ENCODE results near the gene THSD7A.

The THSD7A gene

GRCh38 chr7:11591055-11591633, 240.9 kb downstream of the THSD7A start:
- H3K4me3 ChIP-seq (ENCODE audit: low read depth, low read length): no peak overlapping the region
- no peak for TF ChIP-seq CTCF (IDR thresholded peaks at IDR 0.05; ENCODE audit: control insufficient read depth, extremely low read depth, insufficient read depth)
- no peak for DNase-seq (ENCODE audit: low read depth)

- H3K4me3 ChIP-seq (ENCODE audit: low read depth, low read length): no peak overlapping the region
- DNase-seq (ENCODE audit: low read depth): no peak
- no peak for TF ChIP-seq CTCF (IDR thresholded peaks at IDR 0.05; ENCODE audit: control insufficient read depth, extremely low read depth, insufficient read depth)
Observed at GRCh38 chr7:11589251-11589650, 242.7 kb downstream of the THSD7A start.

- TF ChIP-seq CTCF (IDR thresholded peaks at IDR 0.05; ENCODE audit: control insufficient read depth, extremely low read depth, insufficient read depth): no peak
- no peak for DNase-seq (ENCODE audit: low read depth)
- no peak overlapping the region for H3K4me3 ChIP-seq (ENCODE audit: low read depth, low read length)
Observed at GRCh38 chr7:11587814-11588213, 244.2 kb downstream of the THSD7A start.

GRCh38 chr7:11587048-11587447, 244.9 kb downstream of the THSD7A start:
- no peak overlapping the region for H3K4me3 ChIP-seq (ENCODE audit: low read depth, low read length)
- no peak for DNase-seq (ENCODE audit: low read depth)
- TF ChIP-seq CTCF (IDR thresholded peaks at IDR 0.05; ENCODE audit: control insufficient read depth, extremely low read depth, insufficient read depth): no peak

- H3K4me3 ChIP-seq (ENCODE audit: low read depth, low read length): no peak overlapping the region
- no peak for DNase-seq (ENCODE audit: low read depth)
- TF ChIP-seq CTCF (IDR thresholded peaks at IDR 0.05; ENCODE audit: control insufficient read depth, extremely low read depth, insufficient read depth): no peak
Observed at GRCh38 chr7:11584406-11585031, 247.5 kb downstream of the THSD7A start.

GRCh38 chr7:11579141-11579540, 252.9 kb downstream of the THSD7A start:
- H3K4me3 ChIP-seq (ENCODE audit: low read depth, low read length): no peak overlapping the region
- DNase-seq (ENCODE audit: low read depth): no peak
- TF ChIP-seq CTCF (IDR thresholded peaks at IDR 0.05; ENCODE audit: control insufficient read depth, extremely low read depth, insufficient read depth): no peak

- TF ChIP-seq CTCF (IDR thresholded peaks at IDR 0.05; ENCODE audit: control insufficient read depth, extremely low read depth, insufficient read depth): no peak
- DNase-seq (ENCODE audit: low read depth): no peak
- H3K4me3 ChIP-seq (ENCODE audit: low read depth, low read length): no peak overlapping the region
Observed at GRCh38 chr7:11576310-11576709, 255.7 kb downstream of the THSD7A start.

Measured in LNCaP clone FGC (cell line).